Adrenal gland (tissue), 12 donors: ENCODE results near the gene CTRB2. TPM values are rescaled to one million over a fixed set of nuclear protein-coding genes. Genes with fewer than 3 reads are reported as not detected.

Source experiments
- DNase-seq, 7 donors: peaks; one replicate each; pipeline ENCODE4 v3.0.0-alpha.2; 2019 to 2020
- H3K27ac ChIP-seq, 5 donors: fragments of 200-600 bp; sonication (generic) in 4 of 5; 1 replicate in 3 of 5; 2 replicates in 2 of 5; pipeline versions ENCODE4 v1.5.1 to v1.8.0; 2016 to 2020; ENCODE audit warnings: mild to moderate bottlenecking in 1 of 5
- H3K27me3 ChIP-seq: fragments of 200-600 bp; 2 replicates; pipeline ENCODE4 v1.8.0; 2021
- H3K36me3 ChIP-seq, 2 donors: fragments of 200-600 bp; replicated peaks in 1 of 2; 1 replicate in 1 of 2; 2 replicates in 1 of 2; pipeline versions ENCODE4 v1.5.1 to v1.8.0; 2018 to 2022
- H3K4me1 ChIP-seq, 2 donors: fragments of 200-600 bp; replicated peaks in 1 of 2; 1 replicate in 1 of 2; 2 replicates in 1 of 2; pipeline versions ENCODE4 v1.5.1 to v1.8.0; 2018 to 2021
- H3K4me3 ChIP-seq, 4 donors: fragments of 200-600 bp; sonication (generic) in 3 of 4; one replicate each; pipeline ENCODE4 v1.5.1; 2016 to 2018
- H3K9me3 ChIP-seq, 3 donors: fragments of 200-600 bp; sonication (generic) in 1 of 3; replicated peaks in 1 of 3; 1 replicate in 2 of 3; 2 replicates in 1 of 3; pipeline versions ENCODE4 v1.5.1 to v1.8.0; 2016 to 2021
- POLR2A ChIP-seq, 2 donors: fragments of 450-650 bp; IDR thresholded peaks; one replicate each; pipeline ENCODE4 v1.6.1; 2017; ENCODE audit warnings: antibody characterized with exemption in 2 of 2, mild to moderate bottlenecking in 2 of 2, moderate library complexity in 1 of 2
- WGBS, 4 donors: extraction: QIAGEN DNeasy Blood & Tissue Kit in 2 of 4; methylation state at CpG; one replicate each; pipeline versions ENCODE4 v1.1.5 to v1.1.7; 2013 to 2017; 5-methylcytosine and 5-hydroxymethylcytosine counted together
- intact Hi-C, 2 donors: fragments of 100-400 bp; cut with DNase I; formaldehyde crosslinking; loops; one replicate each; pipeline versions ENCODE4 v1.14.1 to v1.15.0; 2022 to 2023
- polyA plus RNA-seq, 3 donors: library from polyadenylated mRNA; stranded (reverse); fragments of 200-250 nt in 2 of 3; fragments of 350-450 nt in 1 of 3; fragmentation: Illumina TruSeq in 1 of 3; extraction: RNeasy Lipid Tissue Mini Kit (QIAGEN cat#74804) in 1 of 3; gene quantifications; one replicate each; pipeline ENCODE4 v1.2.3, GENCODE V29; 2013 to 2014
- total RNA-seq, 9 donors: library from RNA; depleted of rRNA in 4 of 9; stranded (reverse); fragments of >200 nt in 4 of 9; fragments of 120-200 nt in 1 of 9; fragmentation: NEBNext Ultra II Directional in 1 of 9; extraction: Animal tissue kit (Norgen Biotek cat#: 25700) in 1 of 9; gene quantifications; one replicate each; pipeline versions ENCODE4 v1.1.0 to v1.2.4, GENCODE V29; 2013 to 2023
- TF ChIP-seq, protein P1 (sequence below), 6 experiments: fragments of 450-650 bp in 4 of 6; fragments of 200-600 bp in 2 of 6; sonication (generic) in 1 of 6; IDR thresholded peaks; 1 replicate in 5 of 6; 2 replicates in 1 of 6; pipeline versions ENCODE4 v1.5.1 to v1.8.0; 2016 to 2021; ENCODE audit warnings: antibody characterized with exemption in 6 of 6, mild to moderate bottlenecking in 2 of 6, moderate library complexity in 1 of 6
- donor health status: healthy with polysubstance abuse.
- donor health status: Bipolar disorder and iron deficiency.
- donor health status: DM: yes; HTN: yes; CAD: no.
- donor health status: DM: no; HTN: no; CAD: no.
- donor health status: DM: no; HTN: no; CAD: no.
- donor health status: DM: yes; HTN: yes; CAD: no.

CTRB2 gene
- total and polyA plus RNA-seq, 12 donors = 0.88 to 15.1 (median 3.3) TPM; not detected in 5

DNA sequence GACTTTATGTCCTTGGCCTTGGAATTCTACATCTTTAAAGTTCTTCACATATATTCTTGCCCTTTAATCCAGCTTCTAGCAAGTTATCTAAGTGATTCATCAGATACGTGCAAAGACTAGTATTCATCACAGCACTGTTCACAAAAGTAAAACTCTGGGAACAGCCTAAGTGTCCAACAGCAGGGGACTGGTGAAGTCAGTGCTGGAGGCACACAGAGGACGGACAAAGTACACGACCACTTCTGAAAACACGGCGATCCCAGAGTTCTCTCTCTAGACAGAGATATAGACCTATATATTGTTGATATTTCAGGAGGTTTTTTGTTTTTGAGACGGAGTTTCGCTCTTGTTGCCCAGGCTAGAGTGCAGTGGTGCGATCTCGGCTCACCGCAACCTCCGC, 24.6 kb upstream of the CTRB2 start:
- H3K36me3 ChIP-seq = peaks cover 0 to 62% of the 10 kb centered on the region in 2 donors
- H3K27ac ChIP-seq = no peak overlapping the region
- WGBS, 4 donors = 86 to 93% (median 87%) methylated on average over 11 of the region's 11 CpGs

DNA sequence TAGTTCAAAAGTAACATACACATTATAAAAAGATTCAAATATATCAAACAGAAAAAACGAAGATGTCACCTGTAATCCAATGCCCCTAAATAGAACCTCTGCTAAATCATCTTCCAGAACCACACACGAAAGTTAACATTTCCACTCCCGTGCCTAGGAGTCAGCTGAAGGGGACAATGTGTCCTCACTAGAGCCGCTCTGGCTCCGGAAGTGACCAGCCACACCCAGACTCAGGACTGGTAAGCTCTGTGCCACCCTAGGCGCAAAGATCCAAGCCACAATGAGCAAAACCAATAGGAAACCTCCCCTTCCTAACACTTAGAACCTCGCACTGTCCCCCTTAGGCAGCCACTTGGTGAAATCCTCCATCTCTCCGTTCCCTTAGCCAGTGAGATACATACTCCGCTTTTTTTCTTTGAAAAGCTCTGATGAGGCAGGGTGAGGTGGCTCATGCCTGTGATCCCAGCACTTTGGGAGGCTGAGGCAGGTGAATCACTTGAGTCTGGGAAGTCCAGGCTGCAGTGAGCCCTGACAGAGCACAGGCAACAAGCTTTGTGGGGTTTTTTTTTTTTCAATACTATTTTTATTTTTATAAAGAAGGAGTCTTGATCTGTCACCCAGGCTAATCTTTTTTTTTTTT, 23.6 kb upstream of the CTRB2 start:
- H3K4me1 ChIP-seq = peaks cover 0 to 5% of the 10 kb centered on the region in 2 donors
- 79 to 82% (median 81%) methylated on average over 9 of the region's 9 CpGs for WGBS, 4 donors

More for the DNA sequence above, 24.6 kb upstream of the CTRB2 start:
- intact Hi-C loops = no loop called here
- H3K9me3 ChIP-seq = no peaks in the 10 kb centered on the region
- H3K4me1 ChIP-seq = peaks cover 0 to 5% of the 10 kb centered on the region in 2 donors
- H3K27me3 ChIP-seq = no peaks in the 10 kb centered on the region
- DNase-seq = no peak
- TF ChIP-seq, protein P1, sequence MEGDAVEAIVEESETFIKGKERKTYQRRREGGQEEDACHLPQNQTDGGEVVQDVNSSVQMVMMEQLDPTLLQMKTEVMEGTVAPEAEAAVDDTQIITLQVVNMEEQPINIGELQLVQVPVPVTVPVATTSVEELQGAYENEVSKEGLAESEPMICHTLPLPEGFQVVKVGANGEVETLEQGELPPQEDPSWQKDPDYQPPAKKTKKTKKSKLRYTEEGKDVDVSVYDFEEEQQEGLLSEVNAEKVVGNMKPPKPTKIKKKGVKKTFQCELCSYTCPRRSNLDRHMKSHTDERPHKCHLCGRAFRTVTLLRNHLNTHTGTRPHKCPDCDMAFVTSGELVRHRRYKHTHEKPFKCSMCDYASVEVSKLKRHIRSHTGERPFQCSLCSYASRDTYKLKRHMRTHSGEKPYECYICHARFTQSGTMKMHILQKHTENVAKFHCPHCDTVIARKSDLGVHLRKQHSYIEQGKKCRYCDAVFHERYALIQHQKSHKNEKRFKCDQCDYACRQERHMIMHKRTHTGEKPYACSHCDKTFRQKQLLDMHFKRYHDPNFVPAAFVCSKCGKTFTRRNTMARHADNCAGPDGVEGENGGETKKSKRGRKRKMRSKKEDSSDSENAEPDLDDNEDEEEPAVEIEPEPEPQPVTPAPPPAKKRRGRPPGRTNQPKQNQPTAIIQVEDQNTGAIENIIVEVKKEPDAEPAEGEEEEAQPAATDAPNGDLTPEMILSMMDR (IDR thresholded peaks at IDR 0.05) = no peak
- no peak for TF ChIP-seq POLR2A (IDR thresholded peaks at IDR 0.05)
- no peak overlapping the region for H3K4me3 ChIP-seq

DNA sequence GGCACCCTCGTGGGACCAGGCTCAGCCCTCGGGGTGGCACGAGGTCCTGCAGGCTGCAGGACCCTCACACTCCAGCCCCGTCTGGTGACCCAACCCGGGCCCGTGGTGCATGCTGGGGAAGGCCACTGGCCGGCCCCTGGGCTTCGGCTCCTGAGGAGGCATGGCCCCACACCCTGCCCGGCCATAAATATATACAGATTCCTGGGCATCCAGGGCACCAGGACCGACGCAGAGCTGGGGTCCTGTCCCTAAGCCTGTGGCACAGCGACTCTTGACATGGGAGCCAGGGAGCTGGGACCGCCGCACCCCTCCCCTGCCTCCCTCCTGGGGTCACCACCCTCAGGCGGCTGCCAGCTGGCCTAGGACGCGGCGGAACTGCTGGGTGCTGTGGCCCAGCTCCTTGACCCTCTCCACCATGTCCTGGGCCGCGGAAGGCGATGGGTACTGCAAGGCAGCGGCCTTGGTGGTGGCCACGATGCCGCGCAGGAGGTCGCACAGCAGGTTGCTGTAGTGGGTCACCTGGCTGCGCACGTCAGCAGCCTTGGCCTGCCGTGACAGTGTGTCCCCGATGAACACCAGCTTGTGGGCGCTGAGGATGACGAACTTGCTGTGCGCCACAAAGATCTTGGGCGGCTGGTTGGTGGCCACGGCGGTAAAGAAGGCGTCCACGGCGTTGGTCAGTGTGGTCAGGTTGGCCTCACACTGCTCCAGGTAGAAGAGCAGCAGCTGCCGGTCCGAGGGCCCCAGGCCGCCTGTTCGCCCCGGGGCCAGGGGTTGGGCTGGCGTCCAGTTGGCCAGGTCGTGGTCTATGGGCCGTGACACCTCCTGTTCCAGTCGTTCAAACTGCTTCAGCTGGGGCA, 22.4 kb upstream of the CTRB2 start:
- H3K27ac ChIP-seq = no peak overlapping the region
- no peak for TF ChIP-seq POLR2A (IDR thresholded peaks at IDR 0.05)
- no peaks in the 10 kb centered on the region for H3K27me3 ChIP-seq
- DNase-seq = no peak
- H3K36me3 ChIP-seq = peaks cover 0 to 49% of the 10 kb centered on the region in 2 donors
- no peaks in the 10 kb centered on the region for H3K9me3 ChIP-seq
- H3K4me1 ChIP-seq = peaks cover 0 to 3% of the 10 kb centered on the region in 2 donors
- WGBS, 4 donors = 88 to 94% (median 92%) methylated on average over 20 to 48 of the region's 48 CpGs
- intact Hi-C loops = no loop called here
- no peak overlapping the region for H3K4me3 ChIP-seq

More for the DNA sequence above, 23.6 kb upstream of the CTRB2 start:
- H3K4me3 ChIP-seq = no peak overlapping the region
- peak in 1 of 7 donors; percentile 74 for DNase-seq
- H3K27ac ChIP-seq = no peak overlapping the region
- no peaks in the 10 kb centered on the region for H3K9me3 ChIP-seq
- H3K36me3 ChIP-seq = peaks cover 0 to 61% of the 10 kb centered on the region in 2 donors
- TF ChIP-seq, protein P1 (IDR thresholded peaks at IDR 0.05) = no peak
- TF ChIP-seq POLR2A (IDR thresholded peaks at IDR 0.05) = no peak
- intact Hi-C loops = no loop called here
- no peaks in the 10 kb centered on the region for H3K27me3 ChIP-seq

DNA sequence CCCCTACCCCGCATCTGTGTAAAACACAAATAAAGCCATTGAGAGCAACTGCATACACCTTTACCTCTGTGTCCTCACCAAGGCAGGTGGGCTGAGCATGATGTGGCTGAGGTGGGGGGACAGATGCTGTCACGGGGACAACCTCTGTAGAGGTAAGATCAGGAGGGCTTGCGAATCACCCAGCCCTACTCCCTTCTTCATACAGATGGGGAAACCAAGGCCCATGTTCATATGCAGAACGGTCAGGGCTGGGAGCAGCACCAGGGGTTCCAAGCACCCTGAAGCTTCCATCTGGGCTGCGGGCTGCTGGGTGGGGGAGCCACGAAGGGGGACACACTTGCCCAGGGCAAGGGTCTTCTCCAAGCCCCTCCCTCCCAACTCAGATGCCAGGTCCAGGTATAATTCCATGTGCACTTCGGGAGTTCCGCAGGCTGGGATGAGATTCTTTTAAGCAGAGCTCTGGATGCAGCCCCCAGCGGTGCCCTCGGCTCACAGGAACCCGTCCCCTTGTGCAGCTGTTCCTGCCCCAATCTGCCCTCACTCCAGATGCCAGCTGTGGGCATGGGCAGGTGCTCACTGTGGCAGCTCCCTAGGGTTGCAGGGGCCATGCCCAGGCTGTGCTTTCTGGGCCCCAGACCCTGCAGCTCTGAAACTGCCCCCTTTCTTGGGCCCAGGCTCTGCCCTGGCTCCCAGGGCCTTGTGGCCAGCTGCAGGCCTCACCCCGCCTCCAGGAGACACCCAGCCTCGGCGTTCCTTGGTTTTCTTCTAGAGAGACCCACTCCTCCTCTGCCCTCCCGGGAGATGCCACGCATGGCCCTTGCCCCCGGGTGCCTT, 21.4 kb upstream of the CTRB2 start:
- DNase-seq = no peak
- 88 to 91% (median 90%) methylated on average over 12 to 17 of the region's 17 CpGs for WGBS, 4 donors
- H3K36me3 ChIP-seq = peaks cover 0 to 46% of the 10 kb centered on the region in 2 donors
- H3K27ac ChIP-seq = no peak overlapping the region
- no peaks in the 10 kb centered on the region for H3K27me3 ChIP-seq
- TF ChIP-seq POLR2A (IDR thresholded peaks at IDR 0.05) = no peak
- TF ChIP-seq, protein P1 (IDR thresholded peaks at IDR 0.05) = no peak
- intact Hi-C loops = no loop called here
- H3K4me3 ChIP-seq = no peak overlapping the region
- H3K4me1 ChIP-seq = no peaks in the 10 kb centered on the region
- H3K9me3 ChIP-seq = no peaks in the 10 kb centered on the region
